H1 (cell line): ENCODE measurements around the gene ANKRD40CL. TPM values are rescaled to one million over a fixed set of nuclear protein-coding genes. Genes with fewer than 3 reads are reported as not detected.

Experiments used
- CTCF ChIA-PET: fragments of 300-600 bp; sonication (Branson Sonifier 250); formaldehyde crosslinking; loops from one replicate; lab custom pipeline; 2021; ENCODE audit not compliant: partially characterized antibody; lab: Charles Lee
- POLR2A ChIA-PET: fragments of 300-600 bp; sonication (Branson Sonifier 250); formaldehyde crosslinking; loops from one replicate; lab custom pipeline; 2021; ENCODE audit warnings: inconsistent platforms; ENCODE audit not compliant: partially characterized antibody; lab: Charles Lee
- DNase-seq, 2 experiments: peaks; one replicate each; pipeline versions ENCODE4 v3.0.0 to v3.0.0-alpha.2; 2010 to 2022; ENCODE audit warnings: low spot score in 2 of 2, low read depth in 1 of 2, mixed read lengths in 1 of 2
- FAIRE-seq: peaks from 2 replicates; lab custom pipeline; 2011; peaks lifted over from hg19 to GRCh38; lab: Jason Lieb, UNC
- H2AFZ ChIP-seq: 2 replicates; pipeline ENCODE4 v1.8.1; 2012; ENCODE audit warnings: low read length, inconsistent platforms
- H2AK5ac ChIP-seq: 2 replicates; pipeline ENCODE4 v1.6.1; 2013; ENCODE audit warnings: low read depth, low read length
- H2BK120ac ChIP-seq: replicated peaks from 2 replicates; pipeline ENCODE3; 2013; ENCODE audit warnings: low read depth, low read length, inconsistent platforms
- H2BK12ac ChIP-seq: 2 replicates; pipeline ENCODE4 v1.6.1; 2013; ENCODE audit warnings: low read depth, low read length
- H2BK15ac ChIP-seq: 2 replicates; pipeline ENCODE4 v1.6.1; 2013; ENCODE audit warnings: low read length
- H2BK20ac ChIP-seq: 2 replicates; pipeline ENCODE4 v1.6.1; 2013; ENCODE audit warnings: low read length
- H2BK5ac ChIP-seq: 2 replicates; pipeline ENCODE4 v1.6.1; 2013; ENCODE audit warnings: low read depth, low read length
- H3K14ac ChIP-seq: 2 replicates; pipeline ENCODE4 v1.6.1; 2013; ENCODE audit warnings: inconsistent platforms; ENCODE audit not compliant: insufficient read length
- H3K18ac ChIP-seq: 2 replicates; pipeline ENCODE4 v1.6.1; 2013; ENCODE audit warnings: low read length; ENCODE audit errors: extremely low read depth
- H3K23ac ChIP-seq: 2 replicates; pipeline ENCODE4 v1.6.1; 2013; ENCODE audit warnings: inconsistent platforms; ENCODE audit not compliant: insufficient read length
- H3K23me2 ChIP-seq: 2 replicates; pipeline ENCODE4 v1.6.1; 2013; ENCODE audit warnings: low read depth, low read length
- H3K27ac ChIP-seq: 2 replicates; pipeline ENCODE4 v1.6.1; 2011; ENCODE audit warnings: low read depth, low read length, inconsistent platforms
- H3K27me3 ChIP-seq, 4 experiments: replicated peaks in 1 of 4; 1 replicate in 1 of 4; 2 replicates in 3 of 4; pipeline versions ENCODE4 v1.6.1 to v1.8.1; 2011 to 2013; ENCODE audit warnings: low read length in 3 of 4, mild to moderate bottlenecking in 3 of 4, inconsistent platforms in 2 of 4, mixed read lengths in 2 of 4, moderate library complexity in 1 of 4; ENCODE audit not compliant: control insufficient read depth in 3 of 4, insufficient read depth in 3 of 4; ENCODE audit errors: extremely low read depth in 1 of 4
- H3K36me3 ChIP-seq, 4 experiments: 2 replicates each; pipeline versions ENCODE4 v1.6.1 to v1.8.1; 2011 to 2013; ENCODE audit warnings: mild to moderate bottlenecking in 4 of 4, low read length in 3 of 4, moderate library complexity in 2 of 4, control low read depth in 1 of 4, inconsistent platforms in 1 of 4; ENCODE audit not compliant: insufficient read depth in 4 of 4, control insufficient read depth in 2 of 4
- H3K4ac ChIP-seq: replicated peaks from 2 replicates; pipeline ENCODE3; 2013; ENCODE audit warnings: low read length, low read depth, mixed read lengths, inconsistent platforms; ENCODE audit not compliant: insufficient read length
- H3K4me1 ChIP-seq, 4 experiments: replicated peaks in 1 of 4; 1 replicate in 1 of 4; 2 replicates in 3 of 4; pipeline versions ENCODE4 v1.6.1 to v1.8.1; 2011 to 2013; ENCODE audit warnings: low read length in 3 of 4, inconsistent platforms in 2 of 4, mixed read lengths in 1 of 4; ENCODE audit not compliant: insufficient read depth in 4 of 4, control insufficient read depth in 3 of 4
- H3K4me2 ChIP-seq, 2 experiments: 2 replicates each; pipeline versions ENCODE4 v1.6.1 to v1.8.1; 2011 to 2013; ENCODE audit warnings: low read depth in 2 of 2, low read length in 2 of 2, control low read depth in 1 of 2, inconsistent platforms in 1 of 2, mild to moderate bottlenecking in 1 of 2; ENCODE audit not compliant: insufficient read depth in 1 of 2
- H3K4me3 ChIP-seq, 4 experiments: fragments of 200-600, 300-600 bp in 1 of 4; sonication (generic), shearing (Covaris generic), sonication (Bioruptor Twin) in 1 of 4; 2 replicates each; pipeline versions ENCODE4 v1.5.1 to v1.8.1; 2011 to 2016; ENCODE audit warnings: low read length in 4 of 4, low read depth in 3 of 4, control low read depth in 2 of 4, inconsistent platforms in 2 of 4, mild to moderate bottlenecking in 2 of 4, mixed read lengths in 1 of 4, moderate library complexity in 1 of 4; ENCODE audit not compliant: insufficient read depth in 2 of 4; ENCODE audit errors: extremely low read depth in 1 of 4
- H3K56ac ChIP-seq: replicated peaks from 2 replicates; pipeline ENCODE3; 2013; ENCODE audit warnings: low read depth, mild to moderate bottlenecking, mixed read lengths, low read length, inconsistent platforms; ENCODE audit not compliant: insufficient read length
- H3K79me1 ChIP-seq: 2 replicates; pipeline ENCODE4 v1.6.1; 2013; ENCODE audit warnings: low read depth, low read length, control low read depth
- H3K79me2 ChIP-seq, 2 experiments: 2 replicates each; pipeline versions ENCODE4 v1.6.1 to v1.8.1; 2012 to 2013; ENCODE audit warnings: low read length in 2 of 2, mild to moderate bottlenecking in 2 of 2, inconsistent platforms in 1 of 2; ENCODE audit not compliant: insufficient read depth in 2 of 2, control insufficient read depth in 1 of 2
- H3K9ac ChIP-seq, 4 experiments: replicated peaks in 1 of 4; 1 replicate in 1 of 4; 2 replicates in 3 of 4; pipeline versions ENCODE4 v1.6.1 to v1.8.1; 2011 to 2013; ENCODE audit warnings: low read depth in 3 of 4, low read length in 3 of 4, control low read depth in 2 of 4, mild to moderate bottlenecking in 2 of 4, moderate library complexity in 2 of 4, inconsistent platforms in 1 of 4; ENCODE audit errors: extremely low read depth in 1 of 4
- H3K9me3 ChIP-seq, 2 experiments: 2 replicates each; pipeline versions ENCODE4 v1.6.1 to v1.8.1; 2012 to 2013; ENCODE audit warnings: mild to moderate bottlenecking in 2 of 2, moderate library complexity in 2 of 2, control low read depth in 1 of 2, inconsistent platforms in 1 of 2, low read depth in 1 of 2, low read length in 1 of 2, mixed read lengths in 1 of 2; ENCODE audit not compliant: insufficient read depth in 2 of 2
- H4K20me1 ChIP-seq, 2 experiments: replicated peaks in 1 of 2; 2 replicates each; pipeline versions ENCODE3 to v1.8.1; 2011 to 2013; ENCODE audit warnings: inconsistent platforms in 2 of 2, low read length in 2 of 2, mild to moderate bottlenecking in 1 of 2; ENCODE audit not compliant: insufficient read depth in 2 of 2, control insufficient read depth in 1 of 2
- H4K5ac ChIP-seq: 2 replicates; pipeline ENCODE4 v1.6.1; 2013; ENCODE audit warnings: low read length, low read depth, mixed read lengths, inconsistent platforms; ENCODE audit not compliant: insufficient read length
- H4K8ac ChIP-seq: 2 replicates; pipeline ENCODE4 v1.8.0; 2013; ENCODE audit warnings: mild to moderate bottlenecking, moderate library complexity, low read length, inconsistent platforms; ENCODE audit not compliant: insufficient read depth; ENCODE audit errors: extremely low read depth
- H4K91ac ChIP-seq: replicated peaks from 2 replicates; pipeline ENCODE3; 2013; ENCODE audit warnings: low read length, mixed read lengths, inconsistent platforms; ENCODE audit not compliant: insufficient read length
- ASH2L ChIP-seq: fragments of 200-600, 300-600 bp; sonication (generic); IDR thresholded peaks from one replicate; pipeline ENCODE4 v1.7.1; 2017; ENCODE audit warnings: low read length
- CHD1 ChIP-seq: IDR thresholded peaks from 2 replicates; pipeline ENCODE4 v1.6.1; 2012; ENCODE audit warnings: low read depth, low read length, improper control_type of control experiment
- SRF ChIP-seq: IDR thresholded peaks from 2 replicates; pipeline ENCODE4 v1.6.1; 2011; ENCODE audit warnings: mild to moderate bottlenecking, low read depth, low read length, moderate library complexity
- TAF7 ChIP-seq: optimal IDR thresholded peaks from 2 replicates; pipeline ENCODE3; 2011; ENCODE audit warnings: low read depth, mild to moderate bottlenecking, inconsistent platforms, low read length, moderate library complexity, borderline replicate concordance
- TCF12 ChIP-seq: IDR thresholded peaks from 2 replicates; pipeline ENCODE4 v1.6.1; 2011; ENCODE audit warnings: low read depth, mild to moderate bottlenecking, low read length
- WGBS, 2 experiments: shearing (Covaris generic) in 1 of 2; methylation state at CpG; one replicate each; pipeline versions ENCODE4 v1.1.6 to v1.1.7; 2013 to 2015; ENCODE audit warnings: low lambda C conversion rate in 2 of 2, mixed read lengths in 2 of 2, inconsistent platforms in 1 of 2, low coverage in 1 of 2, missing lambda C conversion rate in 1 of 2; ENCODE audit not compliant: insufficient replicate concordance in 2 of 2, insufficient coverage in 1 of 2, insufficient read length in 1 of 2; ENCODE audit errors: extremely low coverage in 1 of 2, missing lambda C conversion rate in 1 of 2; 5-methylcytosine and 5-hydroxymethylcytosine counted together
- polyA plus RNA-seq, 7 experiments: library from polyadenylated mRNA; depleted of rRNA in 3 of 7; stranded (reverse) in 5 of 7; unstranded in 2 of 7; fragments of >200 nt in 5 of 7; fragments of 200-250 nt in 2 of 7; gene quantifications; 1 replicate in 5 of 7; 2 replicates in 1 of 7; 4 replicates in 1 of 7; pipeline versions ENCODE4 v1.2.1 to v1.2.3, GENCODE V29; 2011 to 2013; ENCODE audit warnings: missing spikeins in 2 of 7, mixed read lengths in 2 of 7
- total RNA-seq: library from RNA; stranded (reverse); fragmentation: NEBNext Ultra II Directional; extraction: Animal tissue kit (Norgen Biotek cat#: 25700); gene quantifications from 2 replicates; pipeline ENCODE4 v1.2.1, GENCODE V29; 2021
- TF ChIP-seq, protein P1 (sequence below): IDR thresholded peaks from 2 replicates; pipeline ENCODE4 v1.6.1; 2011; ENCODE audit warnings: low read length, improper control_type of control experiment
- TF ChIP-seq, protein P2 (sequence below): IDR thresholded peaks from 2 replicates; pipeline ENCODE4 v1.6.1; 2012; ENCODE audit warnings: inconsistent platforms
- TF ChIP-seq, protein P3 (sequence below): IDR thresholded peaks from 2 replicates; pipeline ENCODE4 v1.6.1; 2012; ENCODE audit warnings: inconsistent platforms

ANKRD40CL gene
- total and polyA plus RNA-seq, 2 of the 8 experiments (the other 6 are each of a cell fraction or from before 2014, with no cell fraction given): not detected

- no peaks in the 10 kb centered on the region for H3K23me2 ChIP-seq
- H3K9me3 ChIP-seq: no peaks in the 10 kb centered on the region
- no peak overlapping the region for H2BK120ac ChIP-seq
- no peaks in the 10 kb centered on the region for H3K79me2 ChIP-seq
- FAIRE-seq: no peak
- H3K27me3 ChIP-seq: no peaks in the 10 kb centered on the region
- H2BK5ac ChIP-seq: no peak overlapping the region
- H2BK15ac ChIP-seq: no peak overlapping the region
- no peak overlapping the region for H4K5ac ChIP-seq
- no peaks in the 10 kb centered on the region for H3K4me1 ChIP-seq
- no peak overlapping the region for H3K27ac ChIP-seq
- H2BK12ac ChIP-seq: no peak overlapping the region
- no peaks in the 10 kb centered on the region for H3K79me1 ChIP-seq
- H4K20me1 ChIP-seq: no peaks in the 10 kb centered on the region
- H4K91ac ChIP-seq: no peak overlapping the region
- H3K4me2 ChIP-seq: no peak overlapping the region
- CTCF ChIA-PET: interaction anchor here (0.6 to 1.3 kb wide), 4 partner anchors 9 to 174 kb away, joined by 3 read pairs; no protein-coding TSS in a partner anchor
- no peak overlapping the region for H3K18ac ChIP-seq
- no peak for TF ChIP-seq ASH2L
- TF ChIP-seq, protein P1, sequence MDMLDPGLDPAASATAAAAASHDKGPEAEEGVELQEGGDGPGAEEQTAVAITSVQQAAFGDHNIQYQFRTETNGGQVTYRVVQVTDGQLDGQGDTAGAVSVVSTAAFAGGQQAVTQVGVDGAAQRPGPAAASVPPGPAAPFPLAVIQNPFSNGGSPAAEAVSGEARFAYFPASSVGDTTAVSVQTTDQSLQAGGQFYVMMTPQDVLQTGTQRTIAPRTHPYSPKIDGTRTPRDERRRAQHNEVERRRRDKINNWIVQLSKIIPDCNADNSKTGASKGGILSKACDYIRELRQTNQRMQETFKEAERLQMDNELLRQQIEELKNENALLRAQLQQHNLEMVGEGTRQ: no peak
- TF ChIP-seq SRF: no peak
- TF ChIP-seq, protein P2, sequence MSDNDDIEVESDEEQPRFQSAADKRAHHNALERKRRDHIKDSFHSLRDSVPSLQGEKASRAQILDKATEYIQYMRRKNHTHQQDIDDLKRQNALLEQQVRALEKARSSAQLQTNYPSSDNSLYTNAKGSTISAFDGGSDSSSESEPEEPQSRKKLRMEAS: no peak
- TF ChIP-seq CHD1: no peak
- TF ChIP-seq TCF12: no peak
- TF ChIP-seq, protein P3, sequence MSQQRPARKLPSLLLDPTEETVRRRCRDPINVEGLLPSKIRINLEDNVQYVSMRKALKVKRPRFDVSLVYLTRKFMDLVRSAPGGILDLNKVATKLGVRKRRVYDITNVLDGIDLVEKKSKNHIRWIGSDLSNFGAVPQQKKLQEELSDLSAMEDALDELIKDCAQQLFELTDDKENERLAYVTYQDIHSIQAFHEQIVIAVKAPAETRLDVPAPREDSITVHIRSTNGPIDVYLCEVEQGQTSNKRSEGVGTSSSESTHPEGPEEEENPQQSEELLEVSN: no peak
- no peak for TF ChIP-seq TAF7
- no peak overlapping the region for H3K4ac ChIP-seq
- no peak for DNase-seq
- POLR2A ChIA-PET: interaction anchor here (0.6 to 1.1 kb wide), 3 partner anchors 11 to 404 kb away, joined by 3 to 5 read pairs (median 4); no protein-coding TSS in a partner anchor
- H3K56ac ChIP-seq: no peak overlapping the region
- H3K36me3 ChIP-seq: peaks cover 0 to 12% (median 3%) of the 10 kb centered on the region in 4 experiments; a peak in 3 of 8 replicates
- no peak overlapping the region for H3K23ac ChIP-seq
- no peak overlapping the region for H2BK20ac ChIP-seq
- no peak overlapping the region for H2AK5ac ChIP-seq
- no peak overlapping the region for H3K14ac ChIP-seq
- H3K9ac ChIP-seq: no peak overlapping the region
- H2AFZ ChIP-seq: no peak overlapping the region
- 83% methylated on average over 5 of the region's 5 CpGs; no CpG with 5 or more reads in 1 of the 2 experiments for WGBS, 2 experiments
- no peak overlapping the region for H3K4me3 ChIP-seq
- H4K8ac ChIP-seq: no peak overlapping the region
These were observed 8.8 kb downstream of the ANKRD40CL start for GRCh38 chr17:50758524-50758923.
